ENCODE results near the gene GPR25.

Gene GPR25

GRCh38 chr1:200880212-200880611 is 7.4 kb downstream of the GPR25 start:
- no peaks in the 10 kb centered on the region for H3K36me3 Mint-ChIP-seq (ENCODE audit: insufficient read depth)
- H3K27ac Mint-ChIP-seq = no peak overlapping the region
- no peaks in the 10 kb centered on the region for H3K9me3 Mint-ChIP-seq
- ATAC-seq (replicated peaks) (peak; percentile 60), DNase-seq (no peak)
- peaks cover 0 to 6% of the 10 kb centered on the region in 2 donors for H3K27me3 Mint-ChIP-seq
- H3K4me3 Mint-ChIP-seq = no peak overlapping the region
- peaks cover 21 to 26% of the 10 kb centered on the region in 2 donors for H3K4me1 Mint-ChIP-seq (ENCODE audit: low read depth in 2 of 2)

GRCh38 chr1:200883118-200883517 is 10.3 kb downstream of the GPR25 start:
- no peak overlapping the region for H3K4me3 Mint-ChIP-seq
- H3K9me3 Mint-ChIP-seq = no peaks in the 10 kb centered on the region
- ATAC-seq (replicated peaks) (no peak), DNase-seq (no peak)
- H3K4me1 Mint-ChIP-seq (ENCODE audit: low read depth in 2 of 2) = peaks cover 35 to 37% of the 10 kb centered on the region in 2 donors
- peaks cover 4% of the 10 kb centered on the region for H3K36me3 Mint-ChIP-seq (ENCODE audit: insufficient read depth)
- peaks cover 0 to 6% of the 10 kb centered on the region in 2 donors for H3K27me3 Mint-ChIP-seq
- H3K27ac Mint-ChIP-seq = no peak overlapping the region

DNA sequence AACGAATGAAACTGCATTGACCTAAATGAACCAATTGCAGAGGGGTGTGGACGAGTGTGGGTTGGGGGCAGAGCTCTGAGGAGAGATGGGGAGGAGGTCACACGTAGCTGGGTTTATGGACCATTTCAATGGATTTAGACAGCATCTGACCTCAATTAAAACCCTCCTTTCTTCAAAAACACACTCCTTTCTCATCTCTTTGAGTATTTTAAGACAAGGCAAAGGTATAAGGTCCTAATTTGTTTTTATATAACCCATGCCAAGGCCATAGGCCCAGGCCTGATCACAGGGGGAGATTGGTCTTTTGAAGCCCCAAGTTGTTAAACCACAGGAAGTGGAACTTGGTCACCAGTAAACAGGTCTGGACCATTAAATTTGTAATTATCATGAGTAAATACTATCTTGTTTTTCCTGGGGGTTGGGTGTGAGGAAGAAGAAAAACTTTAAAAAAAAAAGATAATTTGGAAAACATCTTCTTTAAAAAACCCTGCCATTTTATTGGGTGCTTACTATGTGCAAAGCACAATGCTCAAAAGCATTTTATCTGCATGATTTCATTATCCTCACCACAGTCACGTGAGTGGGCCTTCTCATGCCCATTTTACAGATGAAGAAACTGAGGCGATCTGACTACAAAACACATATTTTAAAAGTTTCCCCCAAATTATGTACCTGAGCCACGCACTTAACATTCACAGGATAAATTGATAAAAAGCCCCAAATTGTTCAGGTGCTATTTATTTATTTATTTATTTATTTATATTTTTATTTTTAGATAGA is 13.0 kb downstream of the GPR25 start:
- Mint-ChIP-seq H3K36me3 (ENCODE audit: insufficient read depth) (peaks cover 8% of the 10 kb centered on the region), H3K4me1 (ENCODE audit: low read depth in 2 of 2) (peaks cover 51 to 56% of the 10 kb centered on the region in 2 donors), H3K9me3 (no peaks in the 10 kb centered on the region), H3K27me3 (peaks cover 0 to 6% of the 10 kb centered on the region in 2 donors), H3K4me3 (no peak overlapping the region), H3K27ac (peak overlapping the region; percentile 74 to 80)
- no peak for ATAC-seq (replicated peaks)
- no peak for DNase-seq

- ATAC-seq (replicated peaks) (no peak), DNase-seq (no peak)
- peak overlapping the region; percentile 83 to 89 for H3K27ac Mint-ChIP-seq
- peaks cover 8% of the 10 kb centered on the region for H3K36me3 Mint-ChIP-seq (ENCODE audit: insufficient read depth)
- peak overlapping the region in 1 of 2 donors; percentile 68 for H3K4me3 Mint-ChIP-seq
- H3K4me1 Mint-ChIP-seq (ENCODE audit: low read depth in 2 of 2) = peaks cover 52 to 61% of the 10 kb centered on the region in 2 donors
- H3K9me3 Mint-ChIP-seq = no peaks in the 10 kb centered on the region
- H3K27me3 Mint-ChIP-seq = peaks cover 0 to 3% of the 10 kb centered on the region in 2 donors
Measured at GRCh38 chr1:200886594-200886993, 13.8 kb downstream of the GPR25 start.

DNA sequence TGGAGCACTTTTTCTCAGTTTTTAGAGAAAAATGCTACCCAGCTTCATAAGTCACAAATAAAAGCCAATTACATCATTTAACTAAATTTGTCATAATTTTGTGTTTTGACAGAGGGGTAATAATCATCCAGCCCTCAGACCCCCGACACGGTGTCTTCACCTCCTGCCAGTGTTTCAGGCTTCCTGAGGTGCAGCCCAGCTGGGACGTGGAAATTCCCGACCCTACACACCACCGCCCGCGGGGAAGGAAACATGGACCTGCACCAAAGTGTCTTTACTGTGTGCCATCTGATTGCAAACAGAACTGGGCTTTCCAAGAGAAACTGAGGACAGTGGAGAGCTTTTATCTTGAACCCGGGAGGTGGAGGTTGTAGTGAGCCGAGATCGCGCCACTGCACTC is 14.3 kb downstream of the GPR25 start:
- no peaks in the 10 kb centered on the region for H3K9me3 Mint-ChIP-seq
- peak overlapping the region; percentile 83 to 89 for H3K27ac Mint-ChIP-seq
- DNase-seq = no peak
- peaks cover 55 to 62% of the 10 kb centered on the region in 2 donors for H3K4me1 Mint-ChIP-seq (ENCODE audit: low read depth in 2 of 2)
- ATAC-seq (replicated peaks) = no peak
- peaks cover 0 to 7% of the 10 kb centered on the region in 2 donors for H3K27me3 Mint-ChIP-seq
- H3K4me3 Mint-ChIP-seq = peak overlapping the region; percentile 68
- H3K36me3 Mint-ChIP-seq (ENCODE audit: insufficient read depth) = peaks cover 8% of the 10 kb centered on the region

GRCh38 chr1:200887772-200888348 is 15.1 kb downstream of the GPR25 start:
- Mint-ChIP-seq H3K27me3 (peaks cover 0 to 15% of the 10 kb centered on the region in 2 donors), H3K4me3 (peak overlapping the region; percentile 68), H3K27ac (peak overlapping the region; percentile 80 to 83), H3K4me1 (ENCODE audit: low read depth in 2 of 2) (peaks cover 55 to 64% of the 10 kb centered on the region in 2 donors), H3K36me3 (ENCODE audit: insufficient read depth) (peaks cover 8% of the 10 kb centered on the region), H3K9me3 (no peaks in the 10 kb centered on the region)
- DNase-seq (no peak), ATAC-seq (replicated peaks) (no peak)

DNA sequence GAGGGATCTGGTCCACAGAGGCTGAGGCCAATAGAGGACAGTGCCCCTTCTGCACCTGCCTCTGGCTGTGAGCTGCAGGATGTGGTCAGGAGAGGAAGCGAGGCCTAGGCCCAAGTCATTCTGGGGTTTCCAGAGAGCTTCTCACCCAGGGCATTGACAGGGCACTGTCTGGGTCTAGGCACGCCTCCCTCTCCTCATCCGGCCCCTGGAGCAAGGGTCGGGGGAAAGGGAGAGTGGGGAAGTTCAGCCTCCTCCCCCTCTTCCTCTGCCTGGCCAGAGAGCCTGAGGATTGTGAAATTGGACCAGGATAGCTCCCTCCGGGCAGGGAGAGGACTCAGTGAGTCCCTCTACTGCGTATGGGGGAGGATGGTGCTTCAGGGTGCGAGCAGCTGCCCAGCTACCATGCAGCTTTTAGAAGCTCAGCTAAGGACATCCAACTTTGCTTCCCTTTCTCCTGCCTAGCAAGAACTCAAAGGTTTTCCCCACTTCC is 15.6 kb downstream of the GPR25 start:
- peak overlapping the region; percentile 68 for H3K4me3 Mint-ChIP-seq
- ATAC-seq (replicated peaks) (peak; percentile 96), DNase-seq (peak; percentile 69 to 72 (median 70))
- H3K27me3 Mint-ChIP-seq = peaks cover 3 to 21% of the 10 kb centered on the region in 2 donors
- peaks cover 55 to 64% of the 10 kb centered on the region in 2 donors for H3K4me1 Mint-ChIP-seq (ENCODE audit: low read depth in 2 of 2)
- H3K9me3 Mint-ChIP-seq = no peaks in the 10 kb centered on the region
- peaks cover 8% of the 10 kb centered on the region for H3K36me3 Mint-ChIP-seq (ENCODE audit: insufficient read depth)
- H3K27ac Mint-ChIP-seq = peak overlapping the region; percentile 80 to 83

- ATAC-seq (replicated peaks) (peak; percentile 21), DNase-seq (no peak)
- H3K27me3 Mint-ChIP-seq = peaks cover 11 to 32% of the 10 kb centered on the region in 2 donors
- peaks cover 50 to 57% of the 10 kb centered on the region in 2 donors for H3K4me1 Mint-ChIP-seq (ENCODE audit: low read depth in 2 of 2)
- H3K9me3 Mint-ChIP-seq = no peaks in the 10 kb centered on the region
- peak overlapping the region; percentile 68 for H3K4me3 Mint-ChIP-seq
- peaks cover 8% of the 10 kb centered on the region for H3K36me3 Mint-ChIP-seq (ENCODE audit: insufficient read depth)
- peak overlapping the region; percentile 80 to 83 for H3K27ac Mint-ChIP-seq
Measured at GRCh38 chr1:200889571-200889970, 16.8 kb downstream of the GPR25 start.

DNA sequence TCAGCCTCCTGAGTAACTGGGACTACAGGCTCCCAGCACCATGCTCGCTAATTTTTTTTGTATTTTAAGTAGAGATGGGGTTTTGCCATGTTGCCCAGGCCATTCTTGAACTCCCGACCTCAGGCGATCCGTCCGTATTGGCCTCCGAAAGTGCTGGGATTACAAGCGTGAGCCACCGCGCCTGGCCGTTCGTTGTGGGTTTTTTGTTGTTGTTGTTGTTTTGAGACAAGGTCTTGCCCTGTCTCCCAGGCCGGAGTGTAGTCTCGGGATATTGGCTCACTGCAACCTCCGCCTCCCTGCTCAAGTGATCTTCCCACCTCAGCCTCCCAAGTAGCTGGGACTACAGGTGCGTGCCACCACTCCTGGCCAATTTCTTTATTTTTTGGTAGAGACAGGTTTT is 17.2 kb downstream of the GPR25 start:
- Mint-ChIP-seq H3K36me3 (ENCODE audit: insufficient read depth) (peaks cover 8% of the 10 kb centered on the region), H3K27ac (peak overlapping the region; percentile 70 to 83), H3K4me3 (peak overlapping the region; percentile 68), H3K27me3 (peaks cover 11 to 37% of the 10 kb centered on the region in 2 donors), H3K4me1 (ENCODE audit: low read depth in 2 of 2) (peaks cover 50 to 57% of the 10 kb centered on the region in 2 donors), H3K9me3 (no peaks in the 10 kb centered on the region)
- no peak for ATAC-seq (replicated peaks)
- no peak for DNase-seq

GRCh38 chr1:200890818-200891773 is 18.3 kb downstream of the GPR25 start:
- H3K4me3 Mint-ChIP-seq = peak overlapping the region; percentile 68 to 74
- H3K27ac Mint-ChIP-seq = peak overlapping the region; percentile 70
- ATAC-seq (replicated peaks) (no peak), DNase-seq (no peak)
- H3K9me3 Mint-ChIP-seq = no peaks in the 10 kb centered on the region
- H3K4me1 Mint-ChIP-seq (ENCODE audit: low read depth in 2 of 2) = peaks cover 44 to 48% of the 10 kb centered on the region in 2 donors
- H3K27me3 Mint-ChIP-seq = peaks cover 11 to 37% of the 10 kb centered on the region in 2 donors
- H3K36me3 Mint-ChIP-seq (ENCODE audit: insufficient read depth) = peaks cover 8% of the 10 kb centered on the region

DNA sequence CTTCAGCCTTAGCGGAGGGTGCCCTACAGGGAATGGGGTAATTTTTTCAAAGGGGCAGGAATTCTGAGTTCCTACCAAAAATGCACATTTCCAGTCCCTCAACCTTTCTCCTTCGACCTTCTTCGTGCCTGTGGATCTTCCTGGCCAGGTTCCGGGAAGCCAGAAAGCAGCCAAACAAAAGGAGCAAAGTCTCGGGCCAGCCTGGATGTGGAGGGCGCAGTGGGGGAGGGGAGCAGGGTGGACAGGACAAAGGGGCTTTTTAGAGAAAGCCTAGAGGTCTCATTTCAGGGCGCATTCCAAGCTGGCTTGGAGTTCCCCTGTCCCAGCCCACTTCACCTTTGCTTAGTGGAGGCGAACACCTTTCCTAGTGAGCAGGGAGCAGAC is 19.0 kb downstream of the GPR25 start:
- Mint-ChIP-seq H3K27me3 (peaks cover 11 to 37% of the 10 kb centered on the region in 2 donors), H3K27ac (no peak overlapping the region), H3K36me3 (ENCODE audit: insufficient read depth) (peaks cover 8% of the 10 kb centered on the region), H3K4me3 (peak overlapping the region; percentile 59 to 68), H3K9me3 (no peaks in the 10 kb centered on the region), H3K4me1 (ENCODE audit: low read depth in 2 of 2) (peaks cover 41 to 44% of the 10 kb centered on the region in 2 donors)
- no peak for DNase-seq
- no peak for ATAC-seq (replicated peaks)

DNA sequence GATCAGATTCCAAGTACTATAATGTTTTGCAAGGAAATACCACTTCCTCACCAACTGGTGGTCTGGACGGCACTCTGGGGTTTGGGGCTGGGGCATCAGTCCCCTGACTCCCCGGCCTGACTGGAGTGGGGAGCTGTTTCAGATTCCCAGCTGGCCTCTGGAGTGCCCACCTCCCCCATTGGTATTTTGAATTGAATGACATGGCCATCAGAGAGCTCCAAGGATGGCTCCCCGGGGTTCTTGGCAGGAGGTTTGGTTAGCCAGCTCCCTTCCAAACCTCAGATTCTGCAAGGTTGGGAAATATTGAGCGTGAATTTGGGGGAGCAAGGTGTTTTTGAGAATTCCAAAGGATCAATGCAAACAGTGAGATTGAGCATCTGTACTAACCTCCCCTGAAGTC is 19.8 kb downstream of the GPR25 start:
- Mint-ChIP-seq H3K4me1 (ENCODE audit: low read depth in 2 of 2) (peaks cover 36 to 38% of the 10 kb centered on the region in 2 donors), H3K27me3 (peaks cover 11 to 42% of the 10 kb centered on the region in 2 donors), H3K36me3 (ENCODE audit: insufficient read depth) (peaks cover 8% of the 10 kb centered on the region), H3K27ac (no peak overlapping the region), H3K4me3 (peak overlapping the region in 1 of 2 donors; percentile 68), H3K9me3 (no peaks in the 10 kb centered on the region)
- DNase-seq = no peak
- no peak for ATAC-seq (replicated peaks)

- Mint-ChIP-seq H3K4me3 (no peak overlapping the region), H3K36me3 (ENCODE audit: insufficient read depth) (peaks cover 4% of the 10 kb centered on the region), H3K27me3 (peaks cover 11 to 46% of the 10 kb centered on the region in 2 donors), H3K27ac (no peak overlapping the region), H3K4me1 (ENCODE audit: low read depth in 2 of 2) (peaks cover 34% of the 10 kb centered on the region in 2 donors), H3K9me3 (no peaks in the 10 kb centered on the region)
- DNase-seq = no peak
- no peak for ATAC-seq (replicated peaks)
Measured at GRCh38 chr1:200892958-200893357, 20.2 kb downstream of the GPR25 start.

Measured in effector memory CD8-positive, alpha-beta T cell (primary cell).